ENCODE measurements around the gene BLTP3B.

BLTP3B gene

DNA sequence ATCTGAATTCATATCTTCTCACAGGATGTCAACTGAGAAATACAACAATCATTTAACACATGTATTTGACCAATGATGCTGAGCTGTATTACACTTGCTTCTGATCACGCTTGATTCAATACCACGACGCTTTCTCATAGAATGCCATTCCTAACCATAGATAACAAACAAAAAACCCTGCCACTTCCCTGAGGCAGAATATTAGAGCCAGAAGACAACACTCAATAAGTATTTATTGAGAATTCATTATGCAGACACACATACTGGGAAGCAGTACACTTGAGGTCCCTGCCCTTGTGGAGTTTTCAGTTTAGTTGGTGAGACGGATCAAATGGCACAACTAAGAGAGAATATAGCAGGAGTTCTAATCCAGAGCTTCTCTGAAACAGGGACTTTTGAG is 32.4 kb downstream of the BLTP3B start:
- DNase-seq: no peak

DNA sequence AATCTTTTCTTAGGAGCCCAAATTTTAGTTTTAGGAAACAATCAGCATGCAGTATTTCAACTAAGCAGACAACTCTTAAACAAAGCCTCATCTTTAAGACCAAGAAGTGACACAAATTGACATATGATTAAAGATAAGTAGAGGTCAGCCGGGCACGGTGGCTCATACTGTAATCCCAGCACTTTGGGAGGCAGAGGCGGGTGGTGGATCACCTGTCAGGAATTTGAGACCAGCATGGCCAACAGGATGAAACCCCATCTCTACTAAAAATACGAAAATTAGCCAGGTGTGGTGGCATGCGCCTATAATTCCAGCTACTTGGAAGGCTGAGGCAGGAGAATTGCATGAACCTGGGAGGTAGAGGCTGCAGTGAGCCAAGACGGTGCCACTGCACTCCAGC is 35.8 kb downstream of the BLTP3B start:
- DNase-seq: no peak

DNA sequence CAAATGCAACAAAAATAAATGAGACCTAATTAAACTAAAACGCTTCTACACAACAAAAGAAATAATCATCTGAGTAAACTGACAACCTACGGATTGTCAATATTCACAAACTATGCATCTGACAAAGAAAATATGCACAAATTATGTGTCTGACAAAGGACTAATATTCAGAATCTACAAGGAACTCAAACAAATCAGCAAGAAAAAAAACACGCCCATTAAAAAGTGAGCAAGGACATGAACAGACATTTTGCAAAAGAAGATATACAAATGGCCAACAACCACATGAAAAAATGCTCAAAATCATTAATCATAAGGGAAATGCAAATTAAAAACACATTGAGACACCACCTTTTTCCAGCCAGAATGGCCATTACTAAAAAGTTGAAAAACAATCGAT is 37.0 kb downstream of the BLTP3B start:
- no peak for DNase-seq

DNA sequence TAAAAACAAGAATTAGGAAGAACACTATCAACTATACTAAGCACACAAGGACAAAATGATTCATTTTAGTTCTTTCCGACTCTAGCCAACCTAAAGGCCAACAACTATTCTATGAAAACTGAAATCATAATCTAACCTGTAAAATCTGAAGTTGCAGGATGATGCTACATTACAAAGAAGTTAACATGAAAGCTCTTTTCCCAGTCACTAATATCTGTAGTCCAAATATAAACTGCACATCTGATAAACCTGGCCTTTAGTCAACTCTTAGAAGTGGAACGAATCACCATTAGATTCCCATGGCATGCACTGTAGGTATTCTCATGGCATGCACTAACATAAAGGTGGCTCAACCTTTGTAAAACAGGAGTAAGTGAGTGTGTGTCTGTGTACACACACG is 41.7 kb downstream of the BLTP3B start:
- DNase-seq: no peak

All from NCI-H1436 (cell line).